ENCODE results near the gene SSPN.

The SSPN gene

GRCh38 chr12:26273811-26274210 is 78.4 kb downstream of the SSPN start:
- TF ChIP-seq ZFX (IDR thresholded peaks at IDR 0.05) (0 out of 2 replicates have a peak, but pooled peaks have one; percentile 31), CTCF (conservative IDR thresholded peaks at IDR 0.05) (no peak)
- H3K27ac ChIP-seq = peak overlapping the region; percentile 78

DNA sequence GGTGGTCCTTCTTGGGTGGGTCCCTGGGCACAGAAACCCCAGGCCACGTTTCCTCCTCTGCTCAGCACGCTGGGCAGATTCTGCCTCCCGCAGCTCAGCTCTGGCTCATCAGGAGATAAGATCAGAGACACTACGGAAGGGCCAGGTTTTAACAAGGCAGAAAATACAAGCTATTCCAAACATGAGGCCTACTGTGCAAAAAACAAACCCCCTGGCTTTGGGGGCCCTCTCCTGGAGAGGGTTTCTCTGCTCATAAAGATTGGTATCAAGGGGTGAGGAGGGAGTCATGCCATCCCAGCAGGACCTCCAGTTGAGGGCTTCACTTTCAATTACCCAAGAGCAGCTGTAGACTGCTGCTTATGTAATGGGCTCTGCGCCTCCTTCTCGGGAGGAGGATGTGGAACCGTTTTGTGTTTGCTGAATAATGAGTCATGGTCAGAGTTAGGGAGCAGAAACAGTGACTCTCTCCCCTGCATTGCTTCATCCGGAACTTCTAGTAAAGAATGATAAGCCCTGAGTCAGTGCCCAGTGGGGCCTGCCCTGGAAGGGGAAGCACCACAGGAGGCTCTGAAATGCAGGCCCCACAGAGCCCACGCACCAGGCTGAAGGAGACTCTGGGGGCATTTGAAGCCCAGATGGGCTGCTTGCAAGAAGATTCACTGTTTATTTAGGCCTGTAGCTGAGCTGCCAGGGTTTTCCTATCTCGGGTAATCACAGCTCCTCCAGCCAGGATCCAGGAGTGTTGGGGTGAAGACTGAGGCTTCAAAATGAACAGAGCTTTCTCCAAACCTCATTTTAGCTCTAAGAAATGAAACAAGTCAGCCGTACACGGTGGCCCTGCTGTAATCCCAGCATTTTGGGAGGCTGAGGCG is 79.3 kb downstream of the SSPN start:
- TF ChIP-seq CTCF (conservative IDR thresholded peaks at IDR 0.05) = no peak
- peak; percentile 63 for TF ChIP-seq ZFX (IDR thresholded peaks at IDR 0.05)
- peak overlapping the region; percentile 78 for H3K27ac ChIP-seq

GRCh38 chr12:26275313-26276131 is 80.1 kb downstream of the SSPN start:
- H3K27ac ChIP-seq = peak overlapping the region; percentile 78
- TF ChIP-seq ZFX (IDR thresholded peaks at IDR 0.05) (no peak), CTCF (conservative IDR thresholded peaks at IDR 0.05) (no peak)

DNA sequence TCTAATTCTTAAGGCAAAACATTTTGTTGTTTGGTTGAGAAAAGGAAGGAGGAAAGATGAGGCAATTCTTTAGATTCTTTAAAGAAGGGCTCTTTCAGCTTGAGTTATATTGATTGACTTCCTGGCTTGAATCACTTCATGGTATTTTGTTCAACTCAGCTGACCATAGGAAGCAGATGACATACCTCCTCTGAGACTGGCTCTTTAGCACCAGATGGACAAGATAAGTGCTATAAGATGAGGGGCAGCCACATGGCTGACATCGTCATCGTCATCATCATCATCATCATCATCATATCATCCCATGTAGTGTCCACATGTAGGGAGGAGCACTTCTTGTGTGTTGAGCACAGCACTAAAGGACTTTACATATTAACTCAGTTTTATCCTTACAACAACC is 81.3 kb downstream of the SSPN start:
- no peak overlapping the region for H3K27ac ChIP-seq
- TF ChIP-seq CTCF (conservative IDR thresholded peaks at IDR 0.05) (no peak), ZFX (IDR thresholded peaks at IDR 0.05) (no peak)

- H3K27ac ChIP-seq = no peak overlapping the region
- TF ChIP-seq CTCF (conservative IDR thresholded peaks at IDR 0.05) (no peak), ZFX (IDR thresholded peaks at IDR 0.05) (no peak)
Observed at GRCh38 chr12:26277506-26278246, 82.3 kb downstream of the SSPN start.

GRCh38 chr12:26278266-26278665 is 82.9 kb downstream of the SSPN start:
- TF ChIP-seq CTCF (conservative IDR thresholded peaks at IDR 0.05) (no peak), ZFX (IDR thresholded peaks at IDR 0.05) (no peak)
- H3K27ac ChIP-seq = no peak overlapping the region
